Colonic mucosa (tissue), 4 donors: ENCODE data around the gene PIAS1. TPM values are rescaled to one million over a fixed set of nuclear protein-coding genes. Genes with fewer than 3 reads are reported as not detected.

Experiments used
- DNase-seq: peaks from one replicate; pipeline ENCODE4 v3.0.0-alpha.2; 2020
- H3K27ac ChIP-seq: fragments of 200-600 bp; one replicate; pipeline ENCODE4 v1.8.0; 2021
- H3K27me3 ChIP-seq: fragments of 200-600 bp; one replicate; pipeline ENCODE4 v1.8.0; 2021
- H3K36me3 ChIP-seq: fragments of 200-600 bp; one replicate; pipeline ENCODE4 v1.8.0; 2021
- H3K4me1 ChIP-seq: fragments of 200-600 bp; one replicate; pipeline ENCODE4 v1.8.0; 2021; ENCODE audit warnings: mild to moderate bottlenecking
- H3K4me3 ChIP-seq: fragments of 200-600 bp; one replicate; pipeline ENCODE4 v1.8.0; 2021
- H3K9ac ChIP-seq, 2 donors: one replicate each; pipeline ENCODE4 v1.7.0; 2013; ENCODE audit warnings: control low read depth in 2 of 2, low read depth in 2 of 2, low read length in 2 of 2
- H3K9me3 ChIP-seq: fragments of 200-600 bp; one replicate; pipeline ENCODE4 v1.8.0; 2021
- CTCF ChIP-seq: fragments of 200-600 bp; IDR thresholded peaks from one replicate; pipeline ENCODE4 v1.8.0; 2022; ENCODE audit warnings: antibody characterized with exemption, mild to moderate bottlenecking
- intact Hi-C: fragments of 100-400 bp; cut with DNase I; formaldehyde crosslinking; loops from one replicate; pipeline ENCODE4 v1.14.1; 2022
- total RNA-seq, 2 donors: library from RNA; stranded (reverse); fragmentation: NEBNext Ultra II Directional in 1 of 2; extraction: Animal tissue kit (Norgen Biotek cat#: 25700) in 1 of 2; gene quantifications; one replicate each; pipeline ENCODE4 v1.2.1, GENCODE V29; 2021
- donor health status: healthy.
- donor health status: DM: no; HTN: no; CAD: no.
- donor health status: DM: no; HTN: no; CAD: no.

PIAS1 gene
- total RNA-seq, 2 donors from 2014 or later, result 26.6 to 33.0 TPM

GRCh38 chr15:68204361-68204760, 150.2 kb downstream of the PIAS1 start:
- DNase-seq, result no peak
- no peak for TF ChIP-seq CTCF
- Histone ChIP-seq H3K9me3 (no peaks in the 10 kb centered on the region), H3K4me3 (peak overlapping the region; percentile 36), H3K27me3 (no peaks in the 10 kb centered on the region), H3K4me1 (peaks cover 16% of the 10 kb centered on the region), H3K36me3 (no peaks in the 10 kb centered on the region), H3K9ac (peak overlapping the region; percentile 64 to 95), H3K27ac (peak overlapping the region; percentile 96)
- intact Hi-C loops, result no loop called here

- intact Hi-C loops, result no loop called here
- H3K9ac ChIP-seq, result peak within 1 kb of the TSS; percentile 64 to 95
- no peaks in the 10 kb centered on the region for H3K36me3 ChIP-seq
- peak within 1 kb of the TSS; percentile 96 for H3K27ac ChIP-seq
- peak; percentile 95 for DNase-seq
- TF ChIP-seq CTCF, result no peak
- H3K4me3 ChIP-seq, result peak within 1 kb of the TSS; percentile 36
- H3K9me3 ChIP-seq, result no peaks in the 10 kb centered on the region
- H3K4me1 ChIP-seq, result peaks cover 16% of the 10 kb centered on the region
- H3K27me3 ChIP-seq, result no peaks in the 10 kb centered on the region
These were observed 150.9 kb downstream of the PIAS1 start, which contains the start of gene CALML4 for GRCh38 chr15:68204776-68205557. Gene CALML4, minus strand, starts transcription at chr15:68205332. Its CDS starts 85 bp downstream, at chr15:68205247.

GRCh38 chr15:68205558-68205944, 151.4 kb downstream of the PIAS1 start:
- peak overlapping the region; percentile 36 for H3K4me3 ChIP-seq
- H3K27me3 ChIP-seq, result no peaks in the 10 kb centered on the region
- no peak for DNase-seq
- intact Hi-C loops, result no loop called here
- peaks cover 15% of the 10 kb centered on the region for H3K4me1 ChIP-seq
- peak overlapping the region; percentile 64 to 95 for H3K9ac ChIP-seq
- no peaks in the 10 kb centered on the region for H3K9me3 ChIP-seq
- H3K27ac ChIP-seq, result peak overlapping the region; percentile 96
- no peaks in the 10 kb centered on the region for H3K36me3 ChIP-seq
- TF ChIP-seq CTCF, result no peak

GRCh38 chr15:68205954-68206539, 151.9 kb downstream of the PIAS1 start:
- intact Hi-C loops, result no loop called here
- Histone ChIP-seq H3K4me3 (peak overlapping the region; percentile 36), H3K9me3 (no peaks in the 10 kb centered on the region), H3K9ac (peak overlapping the region; percentile 64 to 95), H3K27me3 (no peaks in the 10 kb centered on the region), H3K4me1 (peaks cover 15% of the 10 kb centered on the region), H3K36me3 (no peaks in the 10 kb centered on the region), H3K27ac (peak overlapping the region; percentile 96)
- DNase-seq, result peak; percentile 95
- no peak for TF ChIP-seq CTCF

- Histone ChIP-seq H3K27ac (peak overlapping the region; percentile 96), H3K4me1 (peaks cover 12% of the 10 kb centered on the region), H3K9ac (peak overlapping the region in 1 of 2 donors; percentile 95), H3K9me3 (no peaks in the 10 kb centered on the region), H3K4me3 (no peak overlapping the region), H3K27me3 (no peaks in the 10 kb centered on the region), H3K36me3 (no peaks in the 10 kb centered on the region)
- no peak for DNase-seq
- intact Hi-C loops, result no loop called here
- TF ChIP-seq CTCF, result no peak
These were observed 152.6 kb downstream of the PIAS1 start for GRCh38 chr15:68206711-68207151.
